GM20431 (cell line): ENCODE data around the gene ALPL.
"Not testable (repeated sequence)": the region's sequence is repeated elsewhere in the genome, so short reads cannot be mapped to it uniquely, and the experiment has no call there.

Source experiments
- in situ Hi-C: fragments of 300-500 bp; cut with MseI, MboI; formaldehyde crosslinking; loops from one replicate; pipeline ENCODE4 v1.15.0; 2020; ENCODE audit warnings: low sequenced_read_pairs; ENCODE audit not compliant: unreplicated experiment

Gene ALPL

DNA sequence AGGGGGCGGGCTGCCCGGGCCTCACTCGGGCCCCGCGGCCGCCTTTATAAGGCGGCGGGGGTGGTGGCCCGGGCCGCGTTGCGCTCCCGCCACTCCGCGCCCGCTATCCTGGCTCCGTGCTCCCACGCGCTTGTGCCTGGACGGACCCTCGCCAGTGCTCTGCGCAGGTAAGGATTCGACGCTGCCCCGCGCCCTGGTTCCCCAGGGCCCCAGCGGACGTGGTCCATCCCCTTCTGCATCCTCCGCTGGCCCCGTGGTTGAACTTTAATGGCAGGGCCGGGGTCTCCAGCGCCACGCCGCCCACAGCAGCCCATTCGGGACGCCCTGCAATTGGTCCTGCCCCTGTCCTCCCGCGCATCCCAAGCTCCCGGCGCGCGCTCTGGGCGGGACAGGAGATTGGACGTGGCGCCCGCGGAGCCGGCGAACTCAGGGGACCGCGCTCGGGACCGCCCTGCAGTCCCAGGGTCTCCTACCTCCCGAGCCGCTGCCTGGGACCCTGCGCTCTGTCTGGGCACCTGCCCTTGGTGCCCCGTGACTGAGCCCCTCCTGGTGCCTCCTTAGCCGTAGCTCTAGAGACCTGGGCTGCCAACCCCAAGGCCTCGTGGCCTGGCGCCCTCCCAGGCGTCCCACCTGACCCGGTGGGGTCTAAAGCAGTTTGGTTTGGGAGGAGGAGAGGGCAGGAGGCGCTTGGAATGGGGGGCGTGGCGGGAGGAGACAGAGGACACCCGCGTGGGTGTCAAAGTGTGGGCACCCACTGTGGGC lies at the start of gene ALPL:
ALPL (plus strand) TSS at position 73 of the 762 bp plus-strand sequence. CDS start 44,659 bp downstream, outside the sequence.
- in situ Hi-C loops, result no loop called here

DNA sequence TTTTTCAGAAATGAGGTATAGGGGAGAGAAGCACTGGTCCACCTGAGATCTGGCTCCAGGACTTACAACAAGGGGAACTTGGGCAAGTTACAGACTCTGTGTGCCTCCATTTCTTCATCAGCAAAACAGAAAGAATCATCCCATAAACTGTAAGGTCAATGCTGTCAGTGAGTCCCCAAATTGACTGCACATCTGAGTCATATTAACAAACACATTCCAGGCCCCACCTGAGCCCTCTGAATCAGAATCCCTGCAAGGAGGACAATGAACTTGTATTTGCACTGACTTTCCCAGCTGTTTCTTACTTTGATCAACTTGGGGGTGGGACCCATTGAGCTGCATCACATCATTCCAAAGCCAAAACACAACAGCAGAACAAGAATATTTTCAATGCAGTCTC lies 44.1 kb upstream of the ALPL start:
- in situ Hi-C loops, result not testable (repeated sequence)

DNA sequence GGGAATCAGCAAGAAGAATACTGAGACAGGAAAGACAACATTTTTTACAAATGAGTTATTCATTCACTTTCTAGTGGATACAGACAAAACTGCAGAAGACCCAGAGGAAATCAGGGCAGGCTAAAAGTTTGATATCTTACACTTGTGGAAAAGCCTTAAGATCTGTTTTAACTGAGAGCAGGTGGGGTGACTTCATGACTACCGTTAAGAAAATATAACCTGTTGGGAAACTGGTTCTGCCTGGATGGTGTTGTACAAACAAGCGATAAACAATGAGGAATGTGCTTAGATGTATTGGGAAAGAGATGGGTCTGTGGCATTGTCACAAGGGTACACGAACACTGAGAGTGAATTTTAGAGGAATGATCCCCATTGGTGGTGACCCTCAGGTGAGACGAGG lies 41.3 kb upstream of the ALPL start:
- in situ Hi-C loops, result not testable (repeated sequence)

DNA sequence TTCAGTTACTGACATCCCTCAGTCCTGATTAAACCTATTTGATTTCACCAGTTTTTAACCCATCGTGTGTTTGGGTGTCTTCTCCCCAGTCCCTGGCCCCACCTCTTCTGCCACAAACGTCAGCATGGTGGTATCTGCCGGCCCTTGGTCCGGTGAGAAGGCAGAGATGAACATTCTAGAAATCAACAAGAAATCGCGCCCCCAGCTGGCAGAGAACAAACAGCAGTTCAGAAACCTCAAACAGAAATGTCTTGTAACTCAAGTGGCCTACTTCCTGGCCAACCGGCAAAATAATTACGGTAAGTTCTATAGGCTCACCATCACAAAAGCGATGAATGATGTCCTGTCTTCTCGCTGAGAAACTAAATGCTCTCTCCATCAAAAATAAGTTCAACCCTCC lies 40.6 kb upstream of the ALPL start:
- in situ Hi-C loops, result no loop called here

DNA sequence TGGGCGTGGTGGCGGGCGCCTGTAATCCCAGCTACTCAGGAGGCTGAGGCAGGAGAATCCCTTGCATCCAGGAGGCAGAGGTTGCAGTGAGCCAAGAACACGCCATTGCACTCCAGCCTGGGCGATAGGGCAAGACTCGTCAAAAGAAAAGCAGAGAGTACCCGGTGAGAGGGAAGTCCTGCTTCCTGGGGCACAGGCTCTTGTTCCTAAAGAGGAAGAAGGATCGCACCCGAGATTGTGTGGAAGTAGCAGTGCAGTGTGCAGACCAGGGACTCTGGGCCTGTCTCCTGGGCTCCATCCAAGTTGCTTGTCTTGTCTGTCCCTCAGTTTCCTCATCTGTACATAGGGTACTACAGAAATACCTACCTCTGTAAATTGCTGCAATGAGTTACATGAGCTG lies 39.6 kb upstream of the ALPL start:
- in situ Hi-C loops, result no loop called here

DNA sequence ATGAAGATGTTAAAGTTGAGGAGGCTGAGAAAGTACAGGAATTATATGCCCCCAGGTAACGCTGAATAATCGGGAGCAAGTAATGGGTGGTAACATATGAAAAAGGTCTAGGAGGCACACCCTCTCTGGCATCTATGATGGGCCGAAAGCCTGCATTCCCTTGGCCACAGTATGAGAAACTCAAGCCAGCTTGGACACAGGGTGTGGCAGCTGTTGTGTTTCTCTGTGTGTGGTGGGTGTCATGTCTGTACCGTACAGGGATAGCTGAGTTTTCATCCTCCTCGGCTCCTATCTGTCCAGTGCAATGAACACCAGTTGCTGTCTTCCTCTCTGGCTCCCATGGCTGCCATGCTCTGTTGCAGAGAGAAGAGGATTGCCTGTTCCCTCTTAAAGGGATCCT lies 36.4 kb upstream of the ALPL start:
- in situ Hi-C loops, result no loop called here

DNA sequence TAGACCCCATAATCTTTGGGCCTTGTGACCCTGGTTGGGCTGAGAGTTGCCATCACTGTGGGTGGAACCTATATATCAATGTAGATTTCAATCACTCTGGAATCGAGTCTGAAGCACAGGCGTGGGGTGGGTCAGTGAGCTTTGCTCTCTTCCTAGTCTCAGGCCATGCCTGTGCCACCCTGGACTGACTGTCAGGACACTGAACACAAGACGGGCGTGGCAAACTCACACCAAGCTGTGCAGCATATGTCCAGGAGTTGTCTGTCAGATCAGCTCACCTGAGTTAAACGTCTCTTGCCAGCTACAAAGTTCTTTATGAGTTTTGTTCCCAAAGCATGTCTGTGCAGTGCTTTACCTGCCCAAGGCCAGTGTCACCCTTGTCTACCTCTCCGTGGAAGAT lies 30.9 kb upstream of the ALPL start:
- in situ Hi-C loops, result no loop called here

DNA sequence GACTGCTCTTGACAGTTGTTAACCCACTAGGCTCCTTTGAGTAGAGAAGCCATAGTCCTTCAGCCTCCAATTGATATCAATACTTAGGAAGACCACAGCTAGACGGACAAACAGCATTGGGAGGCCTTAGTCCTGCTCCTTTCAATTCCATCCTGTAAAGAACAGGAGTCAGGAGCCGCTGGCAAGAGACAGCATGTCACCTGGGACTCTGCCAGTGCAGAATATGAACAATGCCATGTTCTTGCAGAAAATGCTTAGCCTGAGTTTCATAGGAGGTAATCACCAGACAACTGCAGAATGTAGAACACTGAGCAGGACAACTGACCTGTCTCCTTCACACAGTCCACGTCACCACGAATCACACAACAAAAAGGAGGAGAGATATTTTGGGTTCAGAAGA lies 25.3 kb upstream of the ALPL start:
- in situ Hi-C loops, result not testable (repeated sequence)

DNA sequence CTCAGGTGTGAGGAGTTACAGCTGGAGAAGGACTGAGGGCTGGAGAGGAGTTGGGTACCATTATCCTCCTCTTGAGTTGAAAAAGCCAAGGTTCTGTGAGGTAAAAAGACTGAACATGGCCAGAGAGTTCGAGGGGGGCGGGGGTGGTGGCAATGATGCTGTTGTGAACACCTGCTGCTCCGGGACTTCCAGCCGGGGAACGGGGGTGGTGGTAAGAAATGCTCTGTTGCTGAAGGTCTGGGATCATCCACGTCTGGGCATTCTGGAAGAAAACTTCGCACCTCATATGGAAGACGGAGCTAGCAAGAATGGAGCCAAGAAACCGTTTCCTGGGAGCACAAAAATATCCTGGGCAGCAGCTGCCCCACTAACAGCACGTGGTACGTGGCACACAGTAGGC lies 20.1 kb upstream of the ALPL start:
- in situ Hi-C loops, result no loop called here

DNA sequence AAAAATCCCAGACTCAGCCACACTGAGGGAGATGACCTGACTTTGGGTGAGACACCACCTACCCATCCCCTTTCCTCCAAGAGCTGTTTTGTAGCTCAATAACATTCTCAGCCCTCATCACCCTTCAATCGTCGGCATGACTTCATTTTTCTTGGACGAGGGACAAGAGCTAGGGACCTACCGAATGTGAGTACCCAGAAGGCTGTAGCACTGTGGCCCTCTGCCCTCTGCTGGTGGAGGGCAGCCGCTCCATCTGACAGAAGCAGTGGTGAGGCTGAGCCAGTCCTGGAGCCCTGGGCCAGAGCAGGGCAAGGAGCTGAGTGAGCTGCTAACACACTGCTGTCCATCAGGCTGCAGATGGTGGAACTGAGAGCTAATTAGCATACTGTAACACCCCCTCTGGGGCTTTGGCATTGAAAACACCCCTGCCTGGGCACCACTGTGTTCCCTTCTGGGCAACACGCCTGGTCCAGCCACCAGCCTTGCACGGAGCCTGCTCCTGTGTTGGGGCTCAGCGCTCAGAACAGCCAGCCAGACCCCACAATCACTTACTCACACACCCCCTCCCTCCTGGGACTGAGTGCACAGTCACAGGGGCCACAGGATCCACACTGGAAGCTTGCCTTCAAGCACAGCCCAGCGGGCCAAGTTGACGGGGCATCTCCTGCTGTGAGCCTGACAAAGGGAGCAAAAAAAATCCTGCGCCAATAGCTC lies 18.3 kb upstream of the ALPL start:
- in situ Hi-C loops, result no loop called here

DNA sequence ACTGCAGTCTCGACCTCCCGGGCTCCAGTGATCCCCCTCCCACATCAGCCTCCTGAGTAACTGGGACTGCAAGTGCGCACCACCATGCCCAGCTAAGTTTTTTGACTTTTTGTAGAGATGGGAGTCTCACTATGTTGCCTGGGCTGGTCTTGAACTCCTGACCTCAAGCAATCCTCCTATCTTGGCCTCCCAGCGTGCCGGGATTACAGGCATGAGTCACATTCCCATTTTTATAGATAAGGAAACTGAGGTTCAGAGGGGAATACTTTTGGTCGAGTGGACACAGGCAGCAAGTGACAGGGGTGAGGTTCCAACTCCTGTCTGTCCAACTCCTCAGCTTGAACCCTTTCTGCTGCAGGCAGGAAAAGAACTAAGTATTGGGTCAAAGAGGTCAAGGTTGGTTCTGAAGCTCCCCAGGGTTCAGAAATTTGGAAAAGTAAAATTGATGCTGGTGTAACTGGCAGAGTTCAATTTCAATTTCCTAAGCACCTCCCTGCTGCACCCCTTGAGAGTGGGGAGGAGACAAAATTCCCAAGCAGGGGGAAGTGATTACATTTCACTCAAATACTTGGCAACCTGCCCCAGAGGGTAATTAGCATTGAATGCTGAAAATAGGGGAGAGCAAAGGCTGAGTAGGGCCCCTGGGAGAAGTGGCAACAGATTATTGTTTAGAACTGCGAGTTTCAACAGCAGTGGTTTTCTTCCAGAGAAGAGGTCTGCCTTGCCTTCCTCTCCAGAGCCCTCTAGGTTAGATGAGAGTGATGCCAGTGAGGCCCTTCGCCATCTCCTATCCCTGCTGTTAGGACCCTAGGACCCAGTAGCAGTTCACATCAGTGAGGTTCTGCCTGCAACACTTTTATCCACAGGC lies 17.5 kb upstream of the ALPL start:
- in situ Hi-C loops, result no loop called here

DNA sequence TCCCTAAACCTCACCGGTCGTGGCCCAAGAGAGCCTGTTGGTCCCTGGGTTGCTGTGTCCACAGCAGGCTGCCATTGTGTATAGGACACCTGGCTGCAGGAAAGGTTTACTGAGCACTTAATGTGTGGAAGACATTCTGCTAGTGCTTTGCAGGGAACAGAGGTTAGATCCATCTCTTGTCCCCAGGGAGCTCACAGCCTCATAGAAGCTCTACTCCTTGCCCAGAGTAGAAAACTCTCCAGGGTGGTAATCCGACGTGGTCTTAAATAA lies 16.9 kb upstream of the ALPL start:
- in situ Hi-C loops, result no loop called here

DNA sequence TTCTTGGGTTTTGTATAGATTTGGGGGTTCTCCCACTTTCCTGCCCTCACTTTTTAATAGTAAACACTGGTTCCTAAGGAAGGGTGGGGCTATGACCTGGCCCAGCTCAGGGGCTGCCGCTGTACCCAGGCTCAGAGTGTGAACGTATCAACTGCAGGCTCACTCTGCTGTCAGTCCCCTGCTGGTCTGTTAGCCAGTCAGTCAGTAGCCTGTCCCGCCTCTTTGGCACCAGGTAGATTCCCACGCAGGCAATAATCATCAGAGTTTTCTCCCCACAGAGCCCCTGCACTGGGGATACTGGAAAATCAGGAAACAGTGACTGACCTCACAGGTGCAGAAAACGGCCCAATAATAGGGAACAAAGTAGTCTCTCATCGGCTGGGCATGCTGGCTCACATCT lies 15.0 kb upstream of the ALPL start:
- in situ Hi-C loops, result no loop called here

DNA sequence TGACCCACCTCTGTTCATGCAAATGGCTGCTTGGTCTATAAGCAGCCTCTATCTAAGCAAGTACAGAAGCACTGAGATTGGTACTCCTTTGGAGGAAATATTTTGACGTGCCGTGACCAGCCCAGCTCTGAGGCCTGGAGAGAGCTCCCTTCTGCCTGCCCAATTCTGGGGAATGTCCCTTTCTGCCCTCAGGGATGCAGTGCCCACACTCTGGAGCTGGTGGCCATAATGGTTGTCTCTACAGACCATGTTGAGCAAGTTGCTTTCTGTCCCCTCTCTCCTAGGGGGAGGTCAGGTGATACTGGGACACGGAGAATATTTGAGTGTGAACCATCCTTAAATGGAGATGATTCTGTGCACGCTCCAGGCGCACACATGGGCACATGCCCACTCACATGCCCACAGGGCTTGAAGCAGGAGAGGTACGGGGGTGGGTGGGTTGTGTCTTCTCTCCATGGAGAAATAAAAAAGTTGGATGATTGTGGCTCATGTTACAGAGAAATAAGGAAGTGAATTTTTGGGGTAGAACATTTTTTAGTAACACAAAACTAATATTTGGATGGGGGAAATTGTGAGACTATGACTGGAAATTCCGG lies 13.9 kb upstream of the ALPL start:
- in situ Hi-C loops, result no loop called here

DNA sequence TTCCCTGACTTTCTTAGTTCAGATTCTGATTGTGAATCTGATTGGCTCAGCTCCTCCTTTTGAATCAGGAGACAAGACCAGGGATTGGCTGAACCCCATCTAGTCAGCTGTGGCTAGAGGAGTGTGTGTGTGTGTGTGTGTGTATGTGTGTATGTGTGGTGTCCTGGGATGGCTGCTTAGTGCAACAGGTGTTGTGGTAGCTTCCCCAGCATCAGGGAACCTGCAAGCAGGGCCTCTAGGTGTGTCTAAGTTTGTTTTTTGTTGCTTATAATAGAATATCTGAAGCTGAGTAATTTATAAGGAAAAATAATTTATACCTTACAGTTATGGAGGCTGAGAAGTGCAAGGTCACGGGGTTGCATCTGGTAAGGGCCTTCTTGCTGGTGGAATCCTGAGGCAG lies 13.2 kb upstream of the ALPL start:
- in situ Hi-C loops, result no loop called here

DNA sequence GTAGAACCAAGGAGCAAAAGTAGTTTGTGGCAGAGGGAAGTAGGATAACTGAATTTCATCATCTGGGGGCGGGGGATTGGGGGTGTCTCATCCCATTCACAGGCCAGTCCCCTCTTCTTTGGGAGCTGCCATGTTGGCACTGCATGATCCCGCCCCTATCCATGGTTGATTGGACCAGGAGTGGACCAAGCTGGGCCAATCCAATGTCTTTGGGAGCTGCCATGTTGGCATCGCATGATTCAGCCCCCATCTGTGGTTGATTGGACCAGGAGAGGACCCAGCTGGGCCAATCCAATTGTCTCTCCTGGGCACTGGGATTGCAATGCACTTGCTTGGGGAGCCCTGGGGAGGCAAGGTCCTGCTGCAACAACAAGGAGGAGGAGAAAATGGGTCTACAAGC lies 12.3 kb upstream of the ALPL start:
- in situ Hi-C loops, result no loop called here

DNA sequence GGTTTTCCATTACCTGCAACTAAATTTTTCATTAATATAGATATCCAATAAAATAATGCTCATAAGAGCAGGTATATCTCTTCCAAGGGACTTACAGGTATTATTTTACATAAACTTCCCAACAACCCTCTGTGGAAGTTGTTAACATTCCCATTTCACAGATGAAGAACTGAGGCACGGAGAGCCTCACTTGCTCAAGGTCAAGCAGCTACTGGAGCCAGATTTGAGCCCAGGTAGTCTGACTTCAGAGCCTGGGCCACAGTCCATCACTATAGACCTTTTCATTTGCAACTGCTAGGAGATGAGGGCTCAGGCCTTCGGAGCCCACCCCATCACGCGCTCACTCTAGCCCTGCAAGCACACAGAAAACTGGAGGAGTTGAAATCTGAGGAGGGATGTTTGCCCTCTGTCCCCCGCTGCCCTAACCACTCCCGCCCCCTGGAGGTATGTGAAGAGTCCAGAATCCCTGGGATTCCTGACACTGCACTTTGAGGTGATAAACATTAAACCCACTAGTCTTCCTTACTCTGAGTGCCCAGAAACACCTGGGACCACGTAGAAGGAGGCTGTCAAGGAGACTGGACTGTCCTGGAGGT lies 11.7 kb upstream of the ALPL start:
- in situ Hi-C loops, result no loop called here

DNA sequence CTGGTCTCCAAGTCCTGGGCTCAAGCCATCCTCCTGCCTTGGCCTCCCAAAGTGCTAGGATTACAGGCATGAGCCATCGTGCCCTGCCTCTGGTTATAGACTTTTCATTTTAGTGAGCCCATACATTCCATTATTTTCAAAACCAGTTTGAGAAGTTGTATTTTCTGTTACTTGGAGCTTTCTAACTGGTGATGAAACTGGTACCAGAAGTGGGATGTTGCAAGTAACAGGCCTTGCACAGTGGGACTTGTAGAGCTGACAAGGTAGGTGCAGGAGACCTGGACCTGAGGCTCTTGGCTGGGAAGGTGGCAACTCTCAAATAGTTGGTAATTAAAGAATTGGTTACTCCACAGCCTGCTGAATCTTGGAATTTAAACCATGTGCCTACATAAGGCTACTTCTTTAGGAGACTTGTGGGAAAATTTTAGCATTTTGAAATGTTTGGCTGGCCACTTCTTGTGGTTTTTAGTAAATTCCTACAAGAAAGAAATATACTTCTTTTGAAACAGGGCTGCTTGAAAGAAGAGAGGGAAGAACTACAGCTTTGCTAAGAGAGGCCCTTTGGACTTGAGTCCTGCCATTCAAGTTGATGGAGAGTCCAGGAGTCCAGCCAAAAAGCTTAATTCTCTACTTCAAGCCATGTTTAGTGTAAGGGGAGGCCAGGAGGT lies 9.8 kb upstream of the ALPL start:
- in situ Hi-C loops, result no loop called here

DNA sequence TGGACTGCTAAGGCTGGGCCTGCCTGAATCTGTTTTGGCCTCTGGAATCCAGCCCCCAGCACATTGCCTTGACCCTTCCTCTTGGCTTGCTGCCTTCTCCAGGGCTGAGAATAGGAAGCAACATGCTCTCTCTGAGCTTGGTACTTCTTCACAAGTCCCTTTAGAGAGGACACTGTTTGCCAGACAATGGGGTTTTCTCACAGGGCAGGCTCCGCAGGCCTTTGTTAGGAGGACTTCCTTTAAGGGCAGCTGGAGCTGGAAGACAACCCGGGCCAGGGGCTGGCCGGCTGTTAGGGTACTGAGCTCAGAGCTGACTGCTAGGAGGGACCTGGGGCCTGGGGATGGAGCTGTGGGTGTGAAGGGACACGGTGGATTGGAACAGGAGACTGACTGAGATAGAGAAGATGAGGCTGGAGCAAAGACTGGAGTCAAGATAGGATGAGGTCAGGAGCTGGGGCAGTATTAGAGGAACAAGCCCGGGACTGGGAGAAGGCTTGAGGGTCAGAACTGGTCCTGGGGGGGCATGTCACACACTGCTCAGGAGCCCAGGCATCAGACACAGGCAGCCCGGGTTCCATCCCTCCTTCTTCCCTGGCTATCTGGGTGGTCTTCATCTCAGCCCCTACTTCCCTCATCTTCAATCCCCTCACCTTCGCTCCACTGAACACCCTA lies 5.4 kb upstream of the ALPL start:
- in situ Hi-C loops, result no loop called here
